Measurements from ENCODE around the gene DDX4.
"Not testable (repeated sequence)": the region's sequence is repeated elsewhere in the genome, so short reads cannot be mapped to it uniquely, and the experiment has no call there.

The DDX4 gene

GRCh38 chr5:55724281-55724680 is 13.6 kb upstream of the DDX4 start:
- DNase-seq (ENCODE audit: low spot score), result no peak

GRCh38 chr5:55731848-55732247 is 6.0 kb upstream of the DDX4 start:
- DNase-seq (ENCODE audit: low spot score), result no peak

- no peak for DNase-seq (ENCODE audit: low spot score)
These were observed 5.3 kb upstream of the DDX4 start for GRCh38 chr5:55732585-55732984.

GRCh38 chr5:55734658-55735057 is 3.2 kb upstream of the DDX4 start:
- DNase-seq (ENCODE audit: low spot score), result no peak

GRCh38 chr5:55742778-55743177 is 4.9 kb downstream of the DDX4 start:
- DNase-seq (ENCODE audit: low spot score), result no peak

- DNase-seq (ENCODE audit: low spot score), result no peak
These were observed 10.0 kb downstream of the DDX4 start for GRCh38 chr5:55747778-55748318.

GRCh38 chr5:55749387-55749786 is 11.5 kb downstream of the DDX4 start:
- DNase-seq (ENCODE audit: low spot score), result no peak

- no peak for DNase-seq (ENCODE audit: low spot score)
These were observed 12.2 kb downstream of the DDX4 start for GRCh38 chr5:55750063-55750462.

- no peak for DNase-seq (ENCODE audit: low spot score)
These were observed 12.6 kb downstream of the DDX4 start for GRCh38 chr5:55750499-55750898.

- no peak for DNase-seq (ENCODE audit: low spot score)
These were observed 20.4 kb downstream of the DDX4 start for GRCh38 chr5:55758231-55758630.

GRCh38 chr5:55758714-55759113 is 20.9 kb downstream of the DDX4 start:
- DNase-seq (ENCODE audit: low spot score), result no peak

- DNase-seq (ENCODE audit: low spot score), result not testable (repeated sequence)
These were observed 23.9 kb downstream of the DDX4 start for GRCh38 chr5:55761721-55762120.

- no peak for DNase-seq (ENCODE audit: low spot score)
These were observed 26.0 kb downstream of the DDX4 start for GRCh38 chr5:55763746-55764420.

GRCh38 chr5:55768279-55768678 is 30.4 kb downstream of the DDX4 start:
- DNase-seq (ENCODE audit: low spot score), result no peak

- no peak for DNase-seq (ENCODE audit: low spot score)
These were observed 33.4 kb downstream of the DDX4 start for GRCh38 chr5:55771175-55771655.

- DNase-seq (ENCODE audit: low spot score), result no peak
These were observed 35.2 kb downstream of the DDX4 start for GRCh38 chr5:55773057-55773456.

GRCh38 chr5:55777332-55777731 is 39.5 kb downstream of the DDX4 start:
- no peak for DNase-seq (ENCODE audit: low spot score)

GRCh38 chr5:55800924-55801323 is 63.1 kb downstream of the DDX4 start:
- no peak for DNase-seq (ENCODE audit: low spot score)

GRCh38 chr5:55808814-55809213 is 71.0 kb downstream of the DDX4 start:
- DNase-seq (ENCODE audit: low spot score), result not testable (repeated sequence)

GRCh38 chr5:55815939-55816338 is 78.1 kb downstream of the DDX4 start:
- not testable (repeated sequence) for DNase-seq (ENCODE audit: low spot score)

GRCh38 chr5:55816342-55816741 is 78.5 kb downstream of the DDX4 start:
- no peak for DNase-seq (ENCODE audit: low spot score)

- no peak for DNase-seq (ENCODE audit: low spot score)
These were observed 79.2 kb downstream of the DDX4 start for GRCh38 chr5:55817030-55817429.

GRCh38 chr5:55820488-55820887 is 82.6 kb downstream of the DDX4 start:
- DNase-seq (ENCODE audit: low spot score), result no peak
